ENCODE data around the gene CNKSR1.

The CNKSR1 gene

GRCh38 chr1:26233903-26234643, 56.8 kb downstream of the CNKSR1 start, which contains the start of gene CEP85:
Gene CEP85 (plus strand): TSS chr1:26234200. CDS start chr1:26239784, 5,584 bp downstream.
- no peaks in the 10 kb centered on the region for H3K9me3 ChIP-seq (replicated peaks; ENCODE audit: insufficient read depth, low read length)
- H3K36me3 ChIP-seq (replicated peaks; ENCODE audit: insufficient read depth, low read length), result no peaks in the 10 kb centered on the region
- peak; percentile 90 for TF ChIP-seq CTCF (IDR thresholded peaks at IDR 0.05; ENCODE audit: low read length)
- no peak for TF ChIP-seq EZH2phosphoT487 (IDR thresholded peaks at IDR 0.05; ENCODE audit: low read length)
- no peak for TF ChIP-seq EZH2 (optimal IDR thresholded peaks at IDR 0.05; ENCODE audit: low read depth, low read length)
- H3K4me3 ChIP-seq (ENCODE audit: low read length), result peak within 1 kb of the TSS; percentile 97
- H3K4me1 ChIP-seq (ENCODE audit: low read length), result peaks cover 21% of the 10 kb centered on the region; the same call in 1 of the 2 replicates
- H3K4me2 ChIP-seq (ENCODE audit: low read depth, low read length), result peak within 1 kb of the TSS; percentile 90
- peak within 1 kb of the TSS; percentile 97 for H2AFZ ChIP-seq (ENCODE audit: low read length)
- H3K9me2 ChIP-seq (replicated peaks; ENCODE audit: insufficient read depth, low read length), result no peaks in the 10 kb centered on the region
- peak; percentile 98 for DNase-seq
- no peaks in the 10 kb centered on the region for H3F3A ChIP-seq (ENCODE audit: insufficient read depth, low read length)
- H4K20me1 ChIP-seq (ENCODE audit: insufficient read depth, low read length), result no peaks in the 10 kb centered on the region
- no peaks in the 10 kb centered on the region for H3K27me3 ChIP-seq (replicated peaks; ENCODE audit: insufficient read depth, low read length)
- H3K27ac ChIP-seq (ENCODE audit: low read length), result peak within 1 kb of the TSS; percentile 46; the same call in 1 of the 2 replicates
- H3K79me2 ChIP-seq (ENCODE audit: low read length), result peaks cover 48% of the 10 kb centered on the region
- peak within 1 kb of the TSS; percentile 79 for H3K9ac ChIP-seq (ENCODE audit: low read length)

GRCh38 chr1:26234644-26235370, 57.5 kb downstream of the CNKSR1 start:
- H3K4me1 ChIP-seq (ENCODE audit: low read length), result peaks cover 21% of the 10 kb centered on the region; the same call in 1 of the 2 replicates
- no peaks in the 10 kb centered on the region for H3K9me3 ChIP-seq (replicated peaks; ENCODE audit: insufficient read depth, low read length)
- H3K9ac ChIP-seq (ENCODE audit: low read length), result peak overlapping the region; percentile 79
- H3K27ac ChIP-seq (ENCODE audit: low read length), result peak overlapping the region; percentile 46; the same call in 1 of the 2 replicates
- H3K9me2 ChIP-seq (replicated peaks; ENCODE audit: insufficient read depth, low read length), result no peaks in the 10 kb centered on the region
- peak; percentile 33 for DNase-seq
- peak overlapping the region; percentile 85 for H2AFZ ChIP-seq (ENCODE audit: low read length)
- peak overlapping the region; percentile 90 for H3K4me2 ChIP-seq (ENCODE audit: low read depth, low read length)
- H3F3A ChIP-seq (ENCODE audit: insufficient read depth, low read length), result no peaks in the 10 kb centered on the region
- H3K4me3 ChIP-seq (ENCODE audit: low read length), result peak overlapping the region; percentile 97
- TF ChIP-seq EZH2phosphoT487 (IDR thresholded peaks at IDR 0.05; ENCODE audit: low read length), result no peak
- TF ChIP-seq CTCF (IDR thresholded peaks at IDR 0.05; ENCODE audit: low read length), result no peak
- no peak for TF ChIP-seq EZH2 (optimal IDR thresholded peaks at IDR 0.05; ENCODE audit: low read depth, low read length)
- no peaks in the 10 kb centered on the region for H3K27me3 ChIP-seq (replicated peaks; ENCODE audit: insufficient read depth, low read length)
- H3K36me3 ChIP-seq (replicated peaks; ENCODE audit: insufficient read depth, low read length), result no peaks in the 10 kb centered on the region
- no peaks in the 10 kb centered on the region for H4K20me1 ChIP-seq (ENCODE audit: insufficient read depth, low read length)
- peaks cover 56% of the 10 kb centered on the region for H3K79me2 ChIP-seq (ENCODE audit: low read length)

GRCh38 chr1:26237230-26237966, 60.1 kb downstream of the CNKSR1 start:
- no peak overlapping the region for H2AFZ ChIP-seq (ENCODE audit: low read length)
- H3K79me2 ChIP-seq (ENCODE audit: low read length), result peaks cover 81% of the 10 kb centered on the region
- no peaks in the 10 kb centered on the region for H3F3A ChIP-seq (ENCODE audit: insufficient read depth, low read length)
- H3K9me2 ChIP-seq (replicated peaks; ENCODE audit: insufficient read depth, low read length), result no peaks in the 10 kb centered on the region
- no peak for TF ChIP-seq EZH2phosphoT487 (IDR thresholded peaks at IDR 0.05; ENCODE audit: low read length)
- no peak for TF ChIP-seq EZH2 (optimal IDR thresholded peaks at IDR 0.05; ENCODE audit: low read depth, low read length)
- H3K27ac ChIP-seq (ENCODE audit: low read length), result peak overlapping the region; percentile 26; the same call in 1 of the 2 replicates
- H3K9ac ChIP-seq (ENCODE audit: low read length), result no peak overlapping the region
- H3K36me3 ChIP-seq (replicated peaks; ENCODE audit: insufficient read depth, low read length), result no peaks in the 10 kb centered on the region; the same call in 1 of the 2 replicates
- H3K4me2 ChIP-seq (ENCODE audit: low read depth, low read length), result peak overlapping the region; percentile 90
- peak overlapping the region; percentile 30 for H3K4me3 ChIP-seq (ENCODE audit: low read length)
- no peaks in the 10 kb centered on the region for H4K20me1 ChIP-seq (ENCODE audit: insufficient read depth, low read length)
- H3K9me3 ChIP-seq (replicated peaks; ENCODE audit: insufficient read depth, low read length), result no peaks in the 10 kb centered on the region
- H3K4me1 ChIP-seq (ENCODE audit: low read length), result peaks cover 21% of the 10 kb centered on the region; the same call in 1 of the 2 replicates
- no peaks in the 10 kb centered on the region for H3K27me3 ChIP-seq (replicated peaks; ENCODE audit: insufficient read depth, low read length)
- peak; percentile 60 for DNase-seq
